ENCODE data around the gene LAMA2. TPM values are rescaled to one million over a fixed set of nuclear protein-coding genes. Genes with fewer than 3 reads are reported as not detected.

LAMA2 gene
- total RNA-seq, 1 experiment from 2014 or later = 2.2 TPM

GRCh38 chr6:129016844-129017243, 133.9 kb downstream of the LAMA2 start:
- ChIA-PET CTCF (no interaction called here), POLR2A (no interaction called here)
- H3K4me3 Mint-ChIP-seq (ENCODE audit: unreplicated experiment) = no peak overlapping the region
- TF ChIP-seq, protein P1, sequence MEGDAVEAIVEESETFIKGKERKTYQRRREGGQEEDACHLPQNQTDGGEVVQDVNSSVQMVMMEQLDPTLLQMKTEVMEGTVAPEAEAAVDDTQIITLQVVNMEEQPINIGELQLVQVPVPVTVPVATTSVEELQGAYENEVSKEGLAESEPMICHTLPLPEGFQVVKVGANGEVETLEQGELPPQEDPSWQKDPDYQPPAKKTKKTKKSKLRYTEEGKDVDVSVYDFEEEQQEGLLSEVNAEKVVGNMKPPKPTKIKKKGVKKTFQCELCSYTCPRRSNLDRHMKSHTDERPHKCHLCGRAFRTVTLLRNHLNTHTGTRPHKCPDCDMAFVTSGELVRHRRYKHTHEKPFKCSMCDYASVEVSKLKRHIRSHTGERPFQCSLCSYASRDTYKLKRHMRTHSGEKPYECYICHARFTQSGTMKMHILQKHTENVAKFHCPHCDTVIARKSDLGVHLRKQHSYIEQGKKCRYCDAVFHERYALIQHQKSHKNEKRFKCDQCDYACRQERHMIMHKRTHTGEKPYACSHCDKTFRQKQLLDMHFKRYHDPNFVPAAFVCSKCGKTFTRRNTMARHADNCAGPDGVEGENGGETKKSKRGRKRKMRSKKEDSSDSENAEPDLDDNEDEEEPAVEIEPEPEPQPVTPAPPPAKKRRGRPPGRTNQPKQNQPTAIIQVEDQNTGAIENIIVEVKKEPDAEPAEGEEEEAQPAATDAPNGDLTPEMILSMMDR (IDR thresholded peaks at IDR 0.05; ENCODE audit: unreplicated experiment) = no peak
- no peaks in the 10 kb centered on the region for H3K4me1 Mint-ChIP-seq (ENCODE audit: insufficient read depth, unreplicated experiment)
- H3K9me3 Mint-ChIP-seq (ENCODE audit: unreplicated experiment) = no peaks in the 10 kb centered on the region
- intact Hi-C loops (cut with micrococcal nuclease) = no loop called here
- BruUV-seq (replicated peaks) = no TSS peak
- H3K27ac Mint-ChIP-seq (ENCODE audit: low read depth, unreplicated experiment) = no peak overlapping the region
- H3K27me3 Mint-ChIP-seq (ENCODE audit: insufficient read depth, unreplicated experiment) = peaks cover 72% of the 10 kb centered on the region
- DNase-seq (ENCODE audit: unreplicated experiment) = no peak
- peaks cover 6% of the 10 kb centered on the region for H3K36me3 Mint-ChIP-seq (ENCODE audit: insufficient read depth, unreplicated experiment)

DNA sequence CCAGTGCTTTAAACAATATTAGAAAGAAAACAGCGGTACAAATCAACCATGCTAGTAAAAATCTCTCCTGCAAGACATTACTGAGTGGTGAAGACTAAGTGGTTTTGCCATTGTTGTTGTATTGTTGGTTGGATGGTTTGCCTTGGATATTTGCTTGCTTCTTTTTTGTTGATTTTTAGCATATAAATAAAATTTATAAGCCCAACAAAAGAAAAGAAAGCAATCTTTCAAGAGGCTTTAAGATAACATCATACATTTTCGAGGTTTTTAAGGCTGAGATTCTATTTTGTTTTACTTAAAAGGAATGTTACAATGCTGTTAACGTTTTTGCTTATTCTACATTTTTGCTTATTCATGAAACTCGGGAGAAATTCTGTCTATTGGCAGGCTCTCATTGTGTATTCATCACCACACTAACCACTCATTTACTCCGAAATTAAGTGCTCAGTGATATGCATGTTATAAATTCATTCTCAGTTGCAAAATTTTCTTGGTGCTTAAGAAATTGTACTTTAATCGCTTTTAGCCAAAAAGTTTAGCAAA, 139.1 kb downstream of the LAMA2 start:
- Mint-ChIP-seq H3K36me3 (ENCODE audit: insufficient read depth, unreplicated experiment) (peaks cover 6% of the 10 kb centered on the region), H3K4me3 (ENCODE audit: unreplicated experiment) (no peak overlapping the region), H3K27ac (ENCODE audit: low read depth, unreplicated experiment) (no peak overlapping the region), H3K27me3 (ENCODE audit: insufficient read depth, unreplicated experiment) (peaks cover 71% of the 10 kb centered on the region), H3K9me3 (ENCODE audit: unreplicated experiment) (no peaks in the 10 kb centered on the region), H3K4me1 (ENCODE audit: insufficient read depth, unreplicated experiment) (no peaks in the 10 kb centered on the region)
- ChIA-PET CTCF (no interaction called here), POLR2A (no interaction called here)
- intact Hi-C loops (cut with micrococcal nuclease) = no loop called here
- DNase-seq (ENCODE audit: unreplicated experiment) = no peak
- TF ChIP-seq, protein P1 (IDR thresholded peaks at IDR 0.05; ENCODE audit: unreplicated experiment) = no peak
- no TSS peak for BruUV-seq (replicated peaks)

DNA sequence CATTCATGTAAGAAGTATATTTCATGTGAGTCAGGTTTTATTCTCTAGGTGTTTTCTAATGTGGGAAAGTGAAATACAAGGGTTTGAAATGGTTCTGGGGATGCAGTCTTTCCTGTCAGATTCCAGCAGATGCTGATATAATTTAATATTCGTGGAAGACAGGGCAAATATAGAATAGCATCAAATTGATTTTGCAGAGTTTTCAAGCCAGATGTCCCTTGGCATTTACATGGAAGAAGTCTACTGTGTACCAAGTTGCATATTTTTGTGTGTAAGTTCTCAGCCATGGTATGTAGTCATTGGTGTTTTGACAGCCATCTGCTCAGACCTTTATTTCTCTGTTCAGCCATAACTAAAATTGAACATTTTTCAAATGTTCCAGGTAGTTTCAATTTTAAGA, 143.7 kb downstream of the LAMA2 start:
- CTCF ChIA-PET = no interaction called here
- Mint-ChIP-seq H3K4me1 (ENCODE audit: insufficient read depth, unreplicated experiment) (no peaks in the 10 kb centered on the region), H3K36me3 (ENCODE audit: insufficient read depth, unreplicated experiment) (no peaks in the 10 kb centered on the region), H3K27ac (ENCODE audit: low read depth, unreplicated experiment) (no peak overlapping the region), H3K4me3 (ENCODE audit: unreplicated experiment) (no peak overlapping the region), H3K9me3 (ENCODE audit: unreplicated experiment) (no peaks in the 10 kb centered on the region), H3K27me3 (ENCODE audit: insufficient read depth, unreplicated experiment) (peaks cover 63% of the 10 kb centered on the region)
- DNase-seq (ENCODE audit: unreplicated experiment) = no peak
- POLR2A ChIA-PET = no interaction called here
- no TSS peak for BruUV-seq (replicated peaks)
- intact Hi-C loops (cut with micrococcal nuclease) = no loop called here
- TF ChIP-seq, protein P1 (IDR thresholded peaks at IDR 0.05; ENCODE audit: unreplicated experiment) = no peak

DNA sequence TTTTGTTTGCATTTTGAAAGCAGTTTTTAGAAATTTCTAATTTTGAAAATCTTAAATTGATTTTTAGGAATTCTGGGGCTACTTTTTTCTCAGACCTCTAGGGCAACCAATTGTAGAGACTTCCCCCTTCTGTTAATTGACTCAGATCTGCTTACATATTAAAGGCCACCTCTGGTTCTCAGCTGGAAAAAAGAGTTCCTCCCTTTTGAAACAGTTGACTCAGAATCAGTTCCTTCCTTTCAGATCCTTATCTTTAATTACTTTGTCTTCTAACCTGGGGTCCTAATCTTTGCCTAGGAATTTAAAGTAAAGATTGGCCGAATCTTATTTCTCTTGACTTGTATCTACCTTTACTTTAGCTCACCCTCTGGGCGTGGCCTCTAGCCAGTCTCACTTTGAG, 146.8 kb downstream of the LAMA2 start:
- Mint-ChIP-seq H3K36me3 (ENCODE audit: insufficient read depth, unreplicated experiment) (no peaks in the 10 kb centered on the region), H3K9me3 (ENCODE audit: unreplicated experiment) (no peaks in the 10 kb centered on the region), H3K4me3 (ENCODE audit: unreplicated experiment) (no peak overlapping the region), H3K27ac (ENCODE audit: low read depth, unreplicated experiment) (no peak overlapping the region), H3K27me3 (ENCODE audit: insufficient read depth, unreplicated experiment) (peaks cover 67% of the 10 kb centered on the region), H3K4me1 (ENCODE audit: insufficient read depth, unreplicated experiment) (no peaks in the 10 kb centered on the region)
- no TSS peak for BruUV-seq (replicated peaks)
- TF ChIP-seq, protein P1 (IDR thresholded peaks at IDR 0.05; ENCODE audit: unreplicated experiment) = no peak
- CTCF ChIA-PET = interaction anchor here (0.5 to 0.6 kb wide), 2 partner anchors 320 to 406 kb away, joined by 3 to 4 read pairs; no protein-coding TSS in a partner anchor
- DNase-seq (ENCODE audit: unreplicated experiment) = no peak
- POLR2A ChIA-PET = no interaction called here
- intact Hi-C loops (cut with micrococcal nuclease) = no loop called here
